A549 (cell line): ENCODE results near the gene GGCX. TPM values are rescaled to one million over a fixed set of nuclear protein-coding genes. Genes with fewer than 3 reads are reported as not detected.

ENCODE experiments used
- ATAC-seq, 2 experiments: fragments of 200-7000 bp in 1 of 2; fragments of >200 bp in 1 of 2; cut with Nextera tagmentation in 1 of 2; cut with Tn5 transposase in 1 of 2; 3 replicates each; pipeline versions ENCODE4 v1.8.0 to v1.9.1; 2018 to 2020; ENCODE audit warnings: mild to moderate bottlenecking in 1 of 2, moderate library complexity in 1 of 2
- CTCF ChIA-PET: fragments of 300-600 bp; sonication (Branson Sonifier 250); formaldehyde crosslinking; extraction: SDS; loops from one replicate; lab custom pipeline; 2021; ENCODE audit warnings: antibody characterized with exemption, inconsistent platforms; lab: Yijun Ruan, JAX
- POLR2A ChIA-PET: fragments of 350-600 bp; formaldehyde crosslinking; extraction: SDS; loops from one replicate; lab custom pipeline; 2021; ENCODE audit warnings: antibody characterized with exemption, inconsistent platforms; lab: Yijun Ruan, JAX
- DNase-seq, 2 experiments: peaks; one replicate each; pipeline versions ENCODE4 v3.0.0 to v3.0.0-alpha.2; 2011 to 2016; ENCODE audit warnings: low read depth in 1 of 2, low spot score in 1 of 2
- FAIRE-seq: peaks from 2 replicates; lab custom pipeline; 2011; peaks lifted over from hg19 to GRCh38; lab: Jason Lieb, UNC
- H3K27ac ChIP-seq, 2 experiments: fragments of >200 bp; sonication (Bioruptor Twin); formaldehyde crosslinking; 3 replicates each; pipeline ENCODE4 v1.5.1; 2016 to 2017
- H3K4me1 ChIP-seq: fragments of >200 bp; sonication (Bioruptor Twin); formaldehyde crosslinking; 3 replicates; pipeline ENCODE4 v1.6.1; 2016
- H3K4me2 ChIP-seq: fragments of >200 bp; sonication (Bioruptor Twin); formaldehyde crosslinking; 3 replicates; pipeline ENCODE4 v1.6.1; 2016
- H3K4me3 ChIP-seq: fragments of >200 bp; sonication (Bioruptor Twin); formaldehyde crosslinking; 3 replicates; pipeline ENCODE4 v1.5.1; 2016
- H3K9me3 ChIP-seq: fragments of >200 bp; sonication (Bioruptor Twin); formaldehyde crosslinking; 3 replicates; pipeline ENCODE4 v1.6.1; 2016
- BHLHE40 ChIP-seq: IDR thresholded peaks from 2 replicates; pipeline ENCODE4 v1.6.1; 2012; ENCODE audit warnings: low read depth, low read length, inconsistent platforms
- CBX8 ChIP-seq: fragments of 200-600 bp; sonication (generic); IDR thresholded peaks from 2 replicates; pipeline ENCODE4 v1.6.1; 2016
- CEBPB ChIP-seq, 2 experiments: fragments of >200 bp in 1 of 2; sonication (Bioruptor Twin) in 1 of 2; formaldehyde crosslinking in 1 of 2; IDR thresholded peaks; 2 replicates each; pipeline ENCODE4 v1.6.1; 2012 to 2016
- CHD4 ChIP-seq: fragments of 200-600 bp; sonication (generic); IDR thresholded peaks from 2 replicates; pipeline ENCODE4 v1.6.1; 2016; ENCODE audit warnings: antibody characterized with exemption, mild to moderate bottlenecking, borderline replicate concordance
- EHF ChIP-seq: fragments of 250-450 bp; sonication (Bioruptor Pico); IDR thresholded peaks from 2 replicates; pipeline ENCODE4 v1.5.0; 2020; ENCODE audit warnings: mild to moderate bottlenecking
- EP300 ChIP-seq, 2 experiments: fragments of >200 bp; sonication (Bioruptor Twin); formaldehyde crosslinking; IDR thresholded peaks; 2 replicates in 1 of 2; 3 replicates in 1 of 2; pipeline ENCODE4 v1.6.1; 2016 to 2017
- ESRRA ChIP-seq: fragments of 150-350 bp; IDR thresholded peaks from 2 replicates; pipeline ENCODE4 v1.6.1; 2014; ENCODE audit warnings: mild to moderate bottlenecking, low read length, borderline replicate concordance
- FOSL2 ChIP-seq, 2 experiments: fragments of 450-650 bp in 1 of 2; fragments of >200 bp in 1 of 2; sonication (Bioruptor Twin) in 1 of 2; formaldehyde crosslinking; IDR thresholded peaks; 2 replicates each; pipeline versions ENCODE4 v1.5.0 to v1.6.1; 2016 to 2020; ENCODE audit warnings: mild to moderate bottlenecking in 1 of 2, moderate library complexity in 1 of 2
- HDAC2 ChIP-seq: fragments of 200-600 bp; sonication (generic); IDR thresholded peaks from 2 replicates; pipeline ENCODE4 v1.6.1; 2016
- MAZ ChIP-seq: fragments of 150-350 bp; IDR thresholded peaks from 2 replicates; pipeline ENCODE4 v1.6.1; 2014; ENCODE audit warnings: antibody characterized with exemption, low read depth, low read length, borderline replicate concordance
- NFE2L2 ChIP-seq: fragments of 150-350 bp; conservative IDR thresholded peaks from 2 replicates; pipeline ENCODE4 v1.6.1; 2014; ENCODE audit warnings: low read length
- NR3C1 ChIP-seq: fragments of >200 bp; sonication (Bioruptor Twin); formaldehyde crosslinking; IDR thresholded peaks from 3 replicates; pipeline ENCODE4 v1.6.1; 2017
- PHF8 ChIP-seq: fragments of 200-600 bp; sonication (generic); IDR thresholded peaks from 2 replicates; pipeline ENCODE4 v1.6.1; 2016; ENCODE audit warnings: low read depth, mild to moderate bottlenecking, antibody characterized with exemption, moderate library complexity, borderline replicate concordance
- RARB ChIP-seq: fragments of 250-450 bp; sonication (Bioruptor Pico); IDR thresholded peaks from 2 replicates; pipeline ENCODE4 v1.8.0; 2021; ENCODE audit warnings: mild to moderate bottlenecking, moderate library complexity
- ZFP36 ChIP-seq: fragments of 450-650 bp; IDR thresholded peaks from 2 replicates; pipeline ENCODE4 v1.6.1; 2014; ENCODE audit warnings: borderline replicate concordance; ENCODE audit not compliant: partially characterized antibody
- ZSCAN20 ChIP-seq: fragments of 250-450 bp; sonication (Bioruptor Pico); IDR thresholded peaks from 2 replicates; pipeline ENCODE4 v1.8.0; 2022; ENCODE audit warnings: mild to moderate bottlenecking, moderate library complexity
- WGBS: methylation state at CpG from one replicate; pipeline ENCODE4 v1.1.6; 2017; ENCODE audit errors: missing lambda C conversion rate; 5-methylcytosine and 5-hydroxymethylcytosine counted together
- polyA plus RNA-seq, 4 experiments: library from polyadenylated mRNA; depleted of rRNA in 3 of 4; stranded (reverse); fragments of >200 nt; fragmentation: RNase III in 1 of 4; extraction: RNeasy Plus Mini Kit Qiagen cat#74134 plus additional on column Dnase treatment in 1 of 4; gene quantifications; 2 replicates in 3 of 4; 3 replicates in 1 of 4; pipeline ENCODE4 v1.2.3, GENCODE V29; 2011 to 2017
- TF ChIP-seq, protein P1 (sequence below): fragments of 450-650 bp; IDR thresholded peaks from 2 replicates; pipeline ENCODE4 v1.6.1; 2014; ENCODE audit warnings: antibody characterized with exemption
- TF ChIP-seq, protein P2 (sequence below): IDR thresholded peaks from 2 replicates; pipeline ENCODE4 v1.6.1; 2012; ENCODE audit warnings: low read depth, borderline replicate concordance
- TF ChIP-seq, protein P3 (sequence below): fragments of 200-600 bp; sonication (generic); IDR thresholded peaks from 2 replicates; pipeline ENCODE4 v1.6.1; 2016; ENCODE audit warnings: antibody characterized with exemption, mild to moderate bottlenecking, moderate library complexity

The GGCX gene
- polyA plus RNA-seq, 2 of the 4 experiments (the other 2 are of a cell fraction): 39.0 to 55.1 TPM

DNA sequence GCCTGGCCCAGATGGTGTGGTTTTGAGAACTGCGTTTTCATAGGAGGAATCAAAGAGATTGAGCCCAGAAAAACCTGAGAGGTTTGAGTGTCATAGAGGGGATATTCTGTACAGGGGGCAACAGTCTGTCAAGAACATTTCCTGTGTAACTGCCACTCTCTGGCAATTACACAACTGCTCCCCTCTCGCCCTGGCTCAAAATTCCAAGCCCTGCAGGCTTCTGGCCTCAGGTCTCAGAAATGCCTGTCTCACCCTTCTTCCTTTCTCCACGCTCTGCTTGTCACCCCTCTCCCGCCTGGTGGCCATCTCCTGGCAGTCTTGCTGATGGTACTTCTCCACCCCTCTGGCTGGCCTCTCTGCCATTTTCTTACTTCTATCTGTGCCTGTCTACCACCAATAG lies 26.9 kb upstream of the GGCX start:
- no peak for ATAC-seq
- POLR2A ChIA-PET: no interaction called here
- no peak for FAIRE-seq
- Histone ChIP-seq H3K4me1 (peaks cover 19% of the 10 kb centered on the region), H3K4me3 (no peak overlapping the region), H3K4me2 (no peak overlapping the region), H3K9me3 (no peaks in the 10 kb centered on the region), H3K27ac (no peak overlapping the region)
- no peak for DNase-seq
- 85% methylated on average over 4 of the region's 4 CpGs for WGBS
- TF ChIP-seq PHF8: no peak
- no peak for TF ChIP-seq MAZ
- TF ChIP-seq EHF: no peak
- TF ChIP-seq HDAC2: no peak
- no peak for TF ChIP-seq NR3C1
- no peak for TF ChIP-seq CBX8
- TF ChIP-seq ZFP36: no peak
- no peak for TF ChIP-seq ESRRA
- TF ChIP-seq, protein P1, sequence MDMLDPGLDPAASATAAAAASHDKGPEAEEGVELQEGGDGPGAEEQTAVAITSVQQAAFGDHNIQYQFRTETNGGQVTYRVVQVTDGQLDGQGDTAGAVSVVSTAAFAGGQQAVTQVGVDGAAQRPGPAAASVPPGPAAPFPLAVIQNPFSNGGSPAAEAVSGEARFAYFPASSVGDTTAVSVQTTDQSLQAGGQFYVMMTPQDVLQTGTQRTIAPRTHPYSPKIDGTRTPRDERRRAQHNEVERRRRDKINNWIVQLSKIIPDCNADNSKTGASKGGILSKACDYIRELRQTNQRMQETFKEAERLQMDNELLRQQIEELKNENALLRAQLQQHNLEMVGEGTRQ: no peak
- TF ChIP-seq, protein P2, sequence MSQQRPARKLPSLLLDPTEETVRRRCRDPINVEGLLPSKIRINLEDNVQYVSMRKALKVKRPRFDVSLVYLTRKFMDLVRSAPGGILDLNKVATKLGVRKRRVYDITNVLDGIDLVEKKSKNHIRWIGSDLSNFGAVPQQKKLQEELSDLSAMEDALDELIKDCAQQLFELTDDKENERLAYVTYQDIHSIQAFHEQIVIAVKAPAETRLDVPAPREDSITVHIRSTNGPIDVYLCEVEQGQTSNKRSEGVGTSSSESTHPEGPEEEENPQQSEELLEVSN: no peak
- no peak for TF ChIP-seq CHD4
- TF ChIP-seq EP300 (IDR thresholded peaks at IDR 0.05): no peak
- no peak for TF ChIP-seq RARB
- TF ChIP-seq NFE2L2: no peak
- TF ChIP-seq CEBPB (IDR thresholded peaks at IDR 0.05): no peak
- no peak for TF ChIP-seq BHLHE40
- no peak for TF ChIP-seq ZSCAN20 (CRISPR knock-in tag)
- CTCF ChIA-PET: interaction anchor here (1.1 to 2.1 kb wide), 6 partner anchors 8 to 169 kb away, joined by 3 to 6 read pairs (median 4); partner anchors contain the start of gene TMEM150A

DNA sequence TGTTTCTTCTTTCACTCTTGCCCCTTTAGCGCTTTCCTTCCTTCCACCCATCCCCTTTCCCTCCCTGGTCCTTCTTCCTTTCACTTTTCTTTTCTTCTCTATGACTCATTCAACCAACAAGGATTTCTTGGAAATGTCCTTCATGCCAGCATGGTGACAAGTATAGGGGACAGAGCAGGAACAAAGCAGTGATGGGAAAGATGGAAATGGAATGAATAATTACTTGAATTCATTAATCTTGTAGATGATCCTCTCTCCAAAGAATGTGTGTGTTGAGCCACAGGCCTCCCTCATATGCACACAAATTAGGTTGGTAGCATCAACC lies 24.4 kb upstream of the GGCX start:
- TF ChIP-seq FOSL2 (IDR thresholded peaks at IDR 0.05) (no peak), FOSL2 (CRISPR knock-in tag; IDR thresholded peaks at IDR 0.05) (peak; percentile 75)
- TF ChIP-seq, protein P3, sequence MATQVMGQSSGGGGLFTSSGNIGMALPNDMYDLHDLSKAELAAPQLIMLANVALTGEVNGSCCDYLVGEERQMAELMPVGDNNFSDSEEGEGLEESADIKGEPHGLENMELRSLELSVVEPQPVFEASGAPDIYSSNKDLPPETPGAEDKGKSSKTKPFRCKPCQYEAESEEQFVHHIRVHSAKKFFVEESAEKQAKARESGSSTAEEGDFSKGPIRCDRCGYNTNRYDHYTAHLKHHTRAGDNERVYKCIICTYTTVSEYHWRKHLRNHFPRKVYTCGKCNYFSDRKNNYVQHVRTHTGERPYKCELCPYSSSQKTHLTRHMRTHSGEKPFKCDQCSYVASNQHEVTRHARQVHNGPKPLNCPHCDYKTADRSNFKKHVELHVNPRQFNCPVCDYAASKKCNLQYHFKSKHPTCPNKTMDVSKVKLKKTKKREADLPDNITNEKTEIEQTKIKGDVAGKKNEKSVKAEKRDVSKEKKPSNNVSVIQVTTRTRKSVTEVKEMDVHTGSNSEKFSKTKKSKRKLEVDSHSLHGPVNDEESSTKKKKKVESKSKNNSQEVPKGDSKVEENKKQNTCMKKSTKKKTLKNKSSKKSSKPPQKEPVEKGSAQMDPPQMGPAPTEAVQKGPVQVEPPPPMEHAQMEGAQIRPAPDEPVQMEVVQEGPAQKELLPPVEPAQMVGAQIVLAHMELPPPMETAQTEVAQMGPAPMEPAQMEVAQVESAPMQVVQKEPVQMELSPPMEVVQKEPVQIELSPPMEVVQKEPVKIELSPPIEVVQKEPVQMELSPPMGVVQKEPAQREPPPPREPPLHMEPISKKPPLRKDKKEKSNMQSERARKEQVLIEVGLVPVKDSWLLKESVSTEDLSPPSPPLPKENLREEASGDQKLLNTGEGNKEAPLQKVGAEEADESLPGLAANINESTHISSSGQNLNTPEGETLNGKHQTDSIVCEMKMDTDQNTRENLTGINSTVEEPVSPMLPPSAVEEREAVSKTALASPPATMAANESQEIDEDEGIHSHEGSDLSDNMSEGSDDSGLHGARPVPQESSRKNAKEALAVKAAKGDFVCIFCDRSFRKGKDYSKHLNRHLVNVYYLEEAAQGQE: no peak
- FAIRE-seq (no peak), ATAC-seq (0 out of 6 replicates have a peak, but pooled peaks of 1 of the 2 experiments have one; percentile 6), DNase-seq (no peak)
- Histone ChIP-seq H3K9me3 (no peaks in the 10 kb centered on the region), H3K4me2 (peak overlapping the region; percentile 44), H3K4me3 (no peak overlapping the region), H3K27ac (peak overlapping the region; percentile 68 to 83), H3K4me1 (peaks cover 19% of the 10 kb centered on the region)
- 93% methylated on average over 1 of the region's 1 CpG for WGBS
- POLR2A ChIA-PET: interaction anchor here (1.2 kb wide), 1 partner anchor 10 kb away, joined by 8 read pairs; the partner anchor contains the start of gene RNF181
- CTCF ChIA-PET: interaction anchor here (0.6 to 1.3 kb wide), 5 partner anchors 8 to 96 kb away, joined by 3 to 5 read pairs (median 3); no protein-coding TSS in a partner anchor
